Measurements from ENCODE around the gene DAND5.

DNA sequence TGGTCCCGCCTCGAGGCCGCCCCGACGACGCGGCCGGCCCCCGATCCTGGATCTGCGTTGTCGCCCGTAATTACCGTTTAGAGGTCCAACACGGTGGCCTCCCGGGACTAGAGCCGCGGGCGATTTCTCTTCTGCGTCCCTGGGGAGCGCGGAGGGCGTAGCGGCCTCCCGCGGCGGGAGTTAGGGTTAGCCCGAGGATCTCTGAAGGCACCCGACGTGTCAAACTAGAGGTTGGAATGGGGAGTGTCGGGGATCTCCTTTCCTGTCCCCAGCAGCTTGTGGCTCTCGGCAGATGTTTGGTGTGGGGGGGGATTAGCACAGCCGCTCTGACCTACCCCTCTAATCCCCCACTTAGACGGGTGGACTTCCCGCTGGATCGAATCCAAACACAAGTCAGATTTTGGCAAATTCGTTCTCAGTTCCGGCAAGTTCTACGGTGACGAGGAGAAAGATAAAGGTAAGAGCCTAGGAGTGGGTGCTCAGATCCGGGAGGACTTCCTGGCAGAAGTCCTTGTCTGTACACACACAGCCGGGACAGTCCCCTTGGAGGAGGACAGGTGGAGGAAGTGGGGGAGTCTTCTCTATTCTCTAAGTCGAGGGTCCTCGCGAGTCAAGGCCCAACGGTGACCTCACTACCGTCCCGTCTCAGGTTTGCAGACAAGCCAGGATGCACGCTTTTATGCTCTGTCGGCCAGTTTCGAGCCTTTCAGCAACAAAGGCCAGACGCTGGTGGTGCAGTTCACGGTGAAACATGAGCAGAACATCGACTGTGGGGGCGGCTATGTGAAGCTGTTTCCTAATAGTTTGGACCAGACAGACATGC, 30.4 kb upstream of the DAND5 start:
- TF ChIP-seq, protein P1, sequence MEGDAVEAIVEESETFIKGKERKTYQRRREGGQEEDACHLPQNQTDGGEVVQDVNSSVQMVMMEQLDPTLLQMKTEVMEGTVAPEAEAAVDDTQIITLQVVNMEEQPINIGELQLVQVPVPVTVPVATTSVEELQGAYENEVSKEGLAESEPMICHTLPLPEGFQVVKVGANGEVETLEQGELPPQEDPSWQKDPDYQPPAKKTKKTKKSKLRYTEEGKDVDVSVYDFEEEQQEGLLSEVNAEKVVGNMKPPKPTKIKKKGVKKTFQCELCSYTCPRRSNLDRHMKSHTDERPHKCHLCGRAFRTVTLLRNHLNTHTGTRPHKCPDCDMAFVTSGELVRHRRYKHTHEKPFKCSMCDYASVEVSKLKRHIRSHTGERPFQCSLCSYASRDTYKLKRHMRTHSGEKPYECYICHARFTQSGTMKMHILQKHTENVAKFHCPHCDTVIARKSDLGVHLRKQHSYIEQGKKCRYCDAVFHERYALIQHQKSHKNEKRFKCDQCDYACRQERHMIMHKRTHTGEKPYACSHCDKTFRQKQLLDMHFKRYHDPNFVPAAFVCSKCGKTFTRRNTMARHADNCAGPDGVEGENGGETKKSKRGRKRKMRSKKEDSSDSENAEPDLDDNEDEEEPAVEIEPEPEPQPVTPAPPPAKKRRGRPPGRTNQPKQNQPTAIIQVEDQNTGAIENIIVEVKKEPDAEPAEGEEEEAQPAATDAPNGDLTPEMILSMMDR (IDR thresholded peaks at IDR 0.05 in 8 of 11, conservative IDR thresholded peaks at IDR 0.05 in 3 of 11) = peak in 3 of 11 experiments; percentile 0 to 29 (median 15)
- TF ChIP-seq POLR2A (IDR thresholded peaks at IDR 0.05) = no peak

Measured in spleen (tissue), 7 donors.